Fibroblast of skin of right quadriceps (primary cell): Measurements from ENCODE around the gene SLAMF6.
"Not testable (repeated sequence)": the region's sequence is repeated elsewhere in the genome, so short reads cannot be mapped to it uniquely, and the experiment has no call there.

Source experiments
- DNase-seq: peaks from one replicate; pipeline ENCODE4 v3.0.0-alpha.2; 2013

SLAMF6 gene

GRCh38 chr1:160500321-160500990 lies 22.6 kb downstream of the SLAMF6 start:
- DNase-seq, result no peak

GRCh38 chr1:160499631-160500030 lies 23.4 kb downstream of the SLAMF6 start:
- no peak for DNase-seq

GRCh38 chr1:160498301-160499065 lies 24.6 kb downstream of the SLAMF6 start:
- DNase-seq, result not testable (repeated sequence)

GRCh38 chr1:160496334-160496733 lies 26.7 kb downstream of the SLAMF6 start:
- DNase-seq, result no peak

- no peak for DNase-seq
These were observed 28.4 kb downstream of the SLAMF6 start for GRCh38 chr1:160494620-160495019.

- DNase-seq, result no peak
These were observed 30.4 kb downstream of the SLAMF6 start for GRCh38 chr1:160492617-160493016.

GRCh38 chr1:160491981-160492380 lies 31.1 kb downstream of the SLAMF6 start:
- no peak for DNase-seq

GRCh38 chr1:160491017-160491416 lies 32.0 kb downstream of the SLAMF6 start:
- no peak for DNase-seq

- no peak for DNase-seq
These were observed 33.4 kb downstream of the SLAMF6 start for GRCh38 chr1:160489513-160490261.

- no peak for DNase-seq
These were observed 34.6 kb downstream of the SLAMF6 start for GRCh38 chr1:160488347-160489058.

GRCh38 chr1:160486453-160486852 lies 36.6 kb downstream of the SLAMF6 start:
- no peak for DNase-seq

- no peak for DNase-seq
These were observed 39.4 kb downstream of the SLAMF6 start for GRCh38 chr1:160483505-160484185.

GRCh38 chr1:160481979-160482596 lies 41.0 kb downstream of the SLAMF6 start:
- DNase-seq, result no peak

- not testable (repeated sequence) for DNase-seq
These were observed 42.3 kb downstream of the SLAMF6 start for GRCh38 chr1:160480781-160481180.

GRCh38 chr1:160479091-160479490 lies 44.0 kb downstream of the SLAMF6 start:
- DNase-seq, result not testable (repeated sequence)

- DNase-seq, result no peak
These were observed 48.4 kb downstream of the SLAMF6 start for GRCh38 chr1:160474392-160475242.

- no peak for DNase-seq
These were observed 50.9 kb downstream of the SLAMF6 start for GRCh38 chr1:160472112-160472511.

GRCh38 chr1:160471253-160471652 lies 51.8 kb downstream of the SLAMF6 start:
- no peak for DNase-seq

- DNase-seq, result no peak
These were observed 55.5 kb downstream of the SLAMF6 start for GRCh38 chr1:160467576-160467975.

- DNase-seq, result no peak
These were observed 56.1 kb downstream of the SLAMF6 start for GRCh38 chr1:160466961-160467360.

- no peak for DNase-seq
These were observed 57.9 kb downstream of the SLAMF6 start for GRCh38 chr1:160465123-160465522.
